GM12874 (cell line): ENCODE results near the gene MC4R.

Source experiments
- TF ChIP-seq, protein P1 (sequence below): IDR thresholded peaks from 2 replicates; pipeline ENCODE4 v1.5.1; 2011; ENCODE audit warnings: low read depth, mild to moderate bottlenecking, control low read depth, low read length, moderate library complexity; ENCODE audit not compliant: insufficient read depth

MC4R gene

DNA sequence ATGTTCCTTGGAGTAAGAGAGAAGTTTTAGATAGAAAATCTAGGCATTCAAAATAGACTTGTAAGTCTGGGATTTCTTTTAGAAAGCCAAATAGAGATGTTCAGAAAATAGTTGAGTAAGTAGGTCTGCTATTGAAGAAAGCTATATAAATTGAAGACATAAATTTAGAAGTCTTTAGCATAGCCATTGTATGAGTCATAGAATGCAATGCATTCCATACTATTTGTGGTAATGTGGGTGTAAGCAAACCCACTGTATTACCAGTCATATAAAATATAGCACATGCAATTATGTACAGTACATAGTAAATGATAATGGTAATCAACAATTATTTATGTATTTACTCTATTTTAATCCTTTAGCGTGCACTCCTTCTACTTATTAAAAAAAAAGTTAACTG lies 14.1 kb downstream of the MC4R start:
- TF ChIP-seq, protein P1, sequence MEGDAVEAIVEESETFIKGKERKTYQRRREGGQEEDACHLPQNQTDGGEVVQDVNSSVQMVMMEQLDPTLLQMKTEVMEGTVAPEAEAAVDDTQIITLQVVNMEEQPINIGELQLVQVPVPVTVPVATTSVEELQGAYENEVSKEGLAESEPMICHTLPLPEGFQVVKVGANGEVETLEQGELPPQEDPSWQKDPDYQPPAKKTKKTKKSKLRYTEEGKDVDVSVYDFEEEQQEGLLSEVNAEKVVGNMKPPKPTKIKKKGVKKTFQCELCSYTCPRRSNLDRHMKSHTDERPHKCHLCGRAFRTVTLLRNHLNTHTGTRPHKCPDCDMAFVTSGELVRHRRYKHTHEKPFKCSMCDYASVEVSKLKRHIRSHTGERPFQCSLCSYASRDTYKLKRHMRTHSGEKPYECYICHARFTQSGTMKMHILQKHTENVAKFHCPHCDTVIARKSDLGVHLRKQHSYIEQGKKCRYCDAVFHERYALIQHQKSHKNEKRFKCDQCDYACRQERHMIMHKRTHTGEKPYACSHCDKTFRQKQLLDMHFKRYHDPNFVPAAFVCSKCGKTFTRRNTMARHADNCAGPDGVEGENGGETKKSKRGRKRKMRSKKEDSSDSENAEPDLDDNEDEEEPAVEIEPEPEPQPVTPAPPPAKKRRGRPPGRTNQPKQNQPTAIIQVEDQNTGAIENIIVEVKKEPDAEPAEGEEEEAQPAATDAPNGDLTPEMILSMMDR = no peak

DNA sequence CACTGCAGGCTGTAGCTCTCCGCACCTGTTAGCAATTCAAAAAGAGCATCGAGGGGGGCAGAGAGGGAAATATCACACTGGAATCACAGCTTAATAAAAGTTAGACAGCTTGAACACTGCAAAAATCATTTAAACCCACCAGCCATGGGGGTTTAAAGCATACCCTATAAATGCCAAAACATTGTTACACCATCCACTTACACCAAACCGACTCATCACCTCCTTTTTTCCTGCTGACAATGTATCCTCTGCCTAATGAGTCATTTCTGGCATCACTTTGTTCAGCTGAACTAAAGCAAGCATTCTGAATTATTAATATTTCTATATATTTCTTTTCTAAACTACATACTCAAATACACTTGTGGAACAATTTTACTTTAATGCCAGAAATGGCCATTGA lies 21.6 kb downstream of the MC4R start:
- TF ChIP-seq, protein P1 = no peak

DNA sequence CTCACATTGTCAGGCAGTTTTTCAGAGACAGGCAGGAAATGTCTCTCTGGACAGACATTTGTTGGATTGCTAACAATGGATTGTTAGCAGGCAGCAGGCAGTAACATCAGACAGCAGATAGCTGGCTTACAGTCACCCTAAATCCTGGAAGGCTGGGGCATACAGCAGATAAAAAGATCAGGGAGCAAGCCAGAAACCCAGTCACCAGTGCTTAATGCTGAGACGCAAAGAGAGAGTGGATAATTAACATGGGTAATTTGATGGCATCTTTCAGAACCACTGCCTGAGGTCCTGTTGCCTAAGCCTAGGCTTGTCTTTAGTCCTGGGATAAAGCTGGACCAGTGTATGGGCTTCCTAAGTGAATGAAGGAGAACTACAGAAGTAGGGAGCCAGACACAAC lies 22.4 kb downstream of the MC4R start:
- TF ChIP-seq, protein P1 = no peak

DNA sequence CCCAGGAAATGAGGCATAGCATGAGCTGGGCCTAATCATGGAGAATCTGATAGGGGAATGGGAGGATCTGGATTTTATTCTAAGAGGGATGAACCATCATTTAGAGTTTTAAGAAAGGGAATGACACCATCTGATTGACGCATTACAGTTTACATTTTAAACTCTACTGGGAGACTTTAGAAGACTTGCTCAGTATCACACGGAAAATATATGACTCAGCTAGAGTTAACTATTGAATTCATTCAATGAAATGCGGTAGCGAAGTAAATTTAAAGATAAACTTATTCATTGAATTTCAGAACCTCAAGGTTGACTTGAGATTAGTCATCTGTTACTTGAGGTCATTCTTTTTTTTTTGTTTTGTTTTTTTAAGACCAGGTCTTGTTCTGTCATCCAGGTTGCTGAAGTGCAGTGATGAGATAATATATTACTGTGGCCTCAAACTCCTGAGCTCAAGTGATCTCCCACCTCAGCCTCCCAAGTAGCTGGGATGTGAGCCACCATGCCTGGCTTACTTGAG lies 25.0 kb downstream of the MC4R start:
- TF ChIP-seq, protein P1 = no peak

DNA sequence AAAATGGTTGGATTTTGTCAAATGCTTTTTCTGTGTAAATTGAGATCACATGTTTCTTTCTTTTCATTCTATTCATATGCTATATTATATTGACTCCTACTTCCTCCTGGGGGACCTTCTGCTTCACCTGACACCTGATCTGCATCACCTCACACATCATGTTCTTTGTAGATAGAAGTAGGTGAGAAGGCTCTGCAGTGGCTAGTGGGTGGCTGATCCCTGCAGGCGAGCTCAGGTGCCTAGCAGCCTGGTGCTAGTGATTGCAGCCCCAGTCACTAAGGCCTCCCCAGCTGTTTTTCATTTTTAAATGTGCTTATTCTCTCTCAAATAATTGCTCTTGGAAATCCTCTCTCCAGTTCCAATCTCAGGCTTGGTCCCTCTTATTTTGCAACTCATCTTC lies 33.6 kb downstream of the MC4R start:
- TF ChIP-seq, protein P1 = no peak

DNA sequence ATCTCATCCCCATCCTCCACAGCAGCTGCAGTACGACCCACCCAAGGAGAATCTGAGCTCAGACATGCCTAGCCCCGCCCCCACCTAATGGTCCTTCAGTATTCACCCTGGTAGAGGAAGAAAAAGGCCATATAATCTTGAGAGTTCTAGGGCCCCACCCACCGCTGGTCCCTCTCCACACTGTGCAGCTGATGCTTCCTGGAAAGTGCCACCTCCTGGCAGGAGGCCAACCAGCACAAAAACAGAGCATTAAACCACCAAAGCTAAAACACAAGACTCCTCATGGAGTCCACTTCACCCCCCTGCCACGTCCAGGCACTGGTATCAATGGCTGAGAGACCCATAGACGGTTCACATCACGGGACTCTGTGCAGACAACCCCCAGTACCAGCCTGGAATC lies 40.7 kb downstream of the MC4R start:
- TF ChIP-seq, protein P1 = no peak

DNA sequence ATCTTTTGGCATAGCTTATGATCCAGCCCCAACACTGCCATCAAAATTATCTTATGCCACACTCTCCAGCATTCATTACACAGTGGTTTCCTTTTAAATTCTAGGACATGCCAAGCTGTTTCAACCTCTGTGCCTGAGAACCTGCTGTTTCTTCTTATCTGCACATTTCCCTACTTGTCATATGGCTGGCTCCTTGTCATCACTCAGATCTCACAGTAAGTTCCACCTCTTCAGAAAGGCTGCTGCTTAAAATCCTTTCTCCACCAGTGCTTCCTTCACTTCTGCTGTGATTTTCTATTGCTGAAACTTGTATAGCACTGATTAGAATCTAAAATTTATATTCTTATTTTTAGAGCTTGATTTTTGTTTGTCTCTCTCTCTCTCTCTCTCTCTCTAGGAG lies 43.4 kb downstream of the MC4R start:
- TF ChIP-seq, protein P1 = no peak

DNA sequence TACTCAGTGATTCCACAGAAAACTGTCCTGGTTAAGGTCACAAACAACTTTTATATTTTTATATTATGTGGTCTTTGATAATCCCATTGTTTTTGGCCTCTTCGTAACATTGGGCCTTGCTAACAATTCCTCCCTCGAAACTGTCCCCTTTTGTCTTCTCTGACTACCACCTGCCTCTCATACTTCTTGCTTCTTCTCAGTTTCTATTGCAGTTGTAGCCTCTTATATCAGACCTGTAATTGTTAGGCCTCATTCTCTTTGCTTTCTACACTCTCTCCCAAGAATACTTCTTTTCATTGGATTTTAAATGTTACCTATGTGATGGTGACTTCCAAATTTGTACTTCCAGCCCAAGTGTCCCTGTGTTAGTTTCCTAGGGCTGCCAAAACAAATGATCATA lies 44.7 kb downstream of the MC4R start:
- TF ChIP-seq, protein P1 = no peak
